ENCODE measurements around the gene GPC6. TPM values are rescaled to one million over a fixed set of nuclear protein-coding genes. Genes with fewer than 3 reads are reported as not detected.

The GPC6 gene
- total and polyA plus RNA-seq, 9 of the 15 experiments (the other 6 are each of a cell fraction or from before 2014, with no cell fraction given) = under 0.01 to 0.20 (median 0.01) TPM; not detected in 4

DNA sequence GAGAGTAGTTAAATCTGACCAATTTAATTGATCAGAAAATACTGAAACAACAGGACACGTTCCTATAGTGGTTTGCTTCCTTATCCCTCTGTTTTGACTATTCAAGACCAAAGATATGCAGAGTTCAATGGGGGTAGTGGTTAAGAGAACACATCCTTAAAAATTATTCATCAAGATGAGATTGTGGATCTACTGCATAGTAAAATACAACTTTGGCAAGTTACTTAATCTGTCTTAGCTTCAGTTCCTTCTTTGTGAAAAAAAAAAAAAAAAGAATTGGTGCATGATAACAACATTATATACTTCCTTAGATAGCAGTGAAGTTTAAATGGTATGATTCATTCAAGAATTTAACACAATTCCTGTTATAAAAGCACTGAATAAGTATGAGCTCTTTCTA, 700.8 kb downstream of the GPC6 start (continued):
- TF ChIP-seq, protein P1, sequence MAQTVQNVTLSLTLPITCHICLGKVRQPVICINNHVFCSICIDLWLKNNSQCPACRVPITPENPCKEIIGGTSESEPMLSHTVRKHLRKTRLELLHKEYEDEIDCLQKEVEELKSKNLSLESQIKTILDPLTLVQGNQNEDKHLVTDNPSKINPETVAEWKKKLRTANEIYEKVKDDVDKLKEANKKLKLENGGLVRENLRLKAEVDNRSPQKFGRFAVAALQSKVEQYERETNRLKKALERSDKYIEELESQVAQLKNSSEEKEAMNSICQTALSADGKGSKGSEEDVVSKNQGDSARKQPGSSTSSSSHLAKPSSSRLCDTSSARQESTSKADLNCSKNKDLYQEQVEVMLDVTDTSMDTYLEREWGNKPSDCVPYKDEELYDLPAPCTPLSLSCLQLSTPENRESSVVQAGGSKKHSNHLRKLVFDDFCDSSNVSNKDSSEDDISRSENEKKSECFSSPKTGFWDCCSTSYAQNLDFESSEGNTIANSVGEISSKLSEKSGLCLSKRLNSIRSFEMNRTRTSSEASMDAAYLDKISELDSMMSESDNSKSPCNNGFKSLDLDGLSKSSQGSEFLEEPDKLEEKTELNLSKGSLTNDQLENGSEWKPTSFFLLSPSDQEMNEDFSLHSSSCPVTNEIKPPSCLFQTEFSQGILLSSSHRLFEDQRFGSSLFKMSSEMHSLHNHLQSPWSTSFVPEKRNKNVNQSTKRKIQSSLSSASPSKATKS (CRISPR knock-in tag; IDR thresholded peaks at IDR 0.05) = no peak
- TF ChIP-seq HDAC3 (IDR thresholded peaks at IDR 0.05; ENCODE audit: borderline replicate concordance, partially characterized antibody) = no peak
- TF ChIP-seq NCOA2 (IDR thresholded peaks at IDR 0.05; ENCODE audit: partially characterized antibody in 2 of 2) = no peak
- no peak for TF ChIP-seq NBN (IDR thresholded peaks at IDR 0.05; ENCODE audit: low read depth)
- TF ChIP-seq, protein P2, sequence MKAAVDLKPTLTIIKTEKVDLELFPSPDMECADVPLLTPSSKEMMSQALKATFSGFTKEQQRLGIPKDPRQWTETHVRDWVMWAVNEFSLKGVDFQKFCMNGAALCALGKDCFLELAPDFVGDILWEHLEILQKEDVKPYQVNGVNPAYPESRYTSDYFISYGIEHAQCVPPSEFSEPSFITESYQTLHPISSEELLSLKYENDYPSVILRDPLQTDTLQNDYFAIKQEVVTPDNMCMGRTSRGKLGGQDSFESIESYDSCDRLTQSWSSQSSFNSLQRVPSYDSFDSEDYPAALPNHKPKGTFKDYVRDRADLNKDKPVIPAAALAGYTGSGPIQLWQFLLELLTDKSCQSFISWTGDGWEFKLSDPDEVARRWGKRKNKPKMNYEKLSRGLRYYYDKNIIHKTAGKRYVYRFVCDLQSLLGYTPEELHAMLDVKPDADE (conservative IDR thresholded peaks at IDR 0.05; ENCODE audit: control insufficient read depth, low read depth, low read length) = no peak
- no peak for TF ChIP-seq ZNF77 (CRISPR knock-in tag; IDR thresholded peaks at IDR 0.05)

DNA sequence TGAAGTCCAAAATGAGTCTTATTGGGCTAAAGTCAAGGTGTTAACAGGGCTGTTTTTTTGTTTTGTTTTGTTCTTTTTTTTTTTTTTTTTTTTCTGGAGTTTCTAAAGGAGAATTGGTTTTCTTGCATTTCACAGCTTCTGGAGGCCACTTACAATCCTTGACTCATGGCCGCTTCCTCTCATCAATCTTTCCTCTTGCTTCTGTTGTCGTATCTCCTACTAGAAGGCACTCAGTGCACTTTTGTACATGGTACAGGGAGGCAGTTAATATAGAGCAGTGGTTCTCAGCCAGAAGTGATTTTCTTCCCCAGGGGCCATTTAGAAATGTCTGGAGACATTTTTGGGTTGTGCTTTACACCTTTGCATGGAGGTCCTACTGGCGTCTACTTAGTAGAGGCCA, 706.3 kb downstream of the GPC6 start:
- in situ Hi-C loops (cut with MboI) = no loop called here
- DNase-seq (ENCODE audit: extremely low read depth in 1 of 4, low spot score in 3 of 4) (no peak), FAIRE-seq (no peak), ATAC-seq (no peak)
- Histone ChIP-seq H3K9ac (ENCODE audit: insufficient read depth in 1 of 2, low read depth in 2 of 2, low read length in 2 of 2) (no peak overlapping the region), H3K4me2 (ENCODE audit: insufficient read depth, low read length) (no peak overlapping the region), H3K79me2 (ENCODE audit: control insufficient read depth, insufficient read depth, low read length) (no peaks in the 10 kb centered on the region), H3K4me3 (no peak overlapping the region), H3K27ac (ENCODE audit: extremely low read depth, low read depth, low read length) (no peak overlapping the region), H3K4me1 (replicated peaks in 1 of 2; ENCODE audit: control insufficient read depth in 2 of 2, insufficient read depth in 2 of 2, low read length in 2 of 2) (no peaks in the 10 kb centered on the region), H3K27me3 (ENCODE audit: control insufficient read depth in 2 of 2, insufficient read depth in 2 of 2, low read length in 2 of 2) (no peaks in the 10 kb centered on the region), H3K9me3 (replicated peaks; ENCODE audit: control insufficient read depth, insufficient read depth, low read depth, low read length) (no peaks in the 10 kb centered on the region), H3K36me3 (ENCODE audit: control insufficient read depth, insufficient read depth, low read length) (no peaks in the 10 kb centered on the region), H2AFZ (ENCODE audit: low read depth, low read length) (no peak overlapping the region), H4K20me1 (replicated peaks; ENCODE audit: control insufficient read depth, insufficient read depth, low read length) (no peaks in the 10 kb centered on the region), H3K9me1 (ENCODE audit: control insufficient read depth, insufficient read depth, low read length) (no peaks in the 10 kb centered on the region)
- intact Hi-C loops (cut with micrococcal nuclease) = no loop called here
- ChIA-PET CTCF (ENCODE audit: low intra/inter-chr PET ratio) (no interaction called here), POLR2A (no interaction called here)
- no TSS peak for BruUV-seq (replicated peaks)
- WGBS (ENCODE audit: insufficient coverage, low coverage, missing lambda C conversion rate) = 7% methylated on average over 3 of the region's 3 CpGs
- TF ChIP-seq, protein P3, sequence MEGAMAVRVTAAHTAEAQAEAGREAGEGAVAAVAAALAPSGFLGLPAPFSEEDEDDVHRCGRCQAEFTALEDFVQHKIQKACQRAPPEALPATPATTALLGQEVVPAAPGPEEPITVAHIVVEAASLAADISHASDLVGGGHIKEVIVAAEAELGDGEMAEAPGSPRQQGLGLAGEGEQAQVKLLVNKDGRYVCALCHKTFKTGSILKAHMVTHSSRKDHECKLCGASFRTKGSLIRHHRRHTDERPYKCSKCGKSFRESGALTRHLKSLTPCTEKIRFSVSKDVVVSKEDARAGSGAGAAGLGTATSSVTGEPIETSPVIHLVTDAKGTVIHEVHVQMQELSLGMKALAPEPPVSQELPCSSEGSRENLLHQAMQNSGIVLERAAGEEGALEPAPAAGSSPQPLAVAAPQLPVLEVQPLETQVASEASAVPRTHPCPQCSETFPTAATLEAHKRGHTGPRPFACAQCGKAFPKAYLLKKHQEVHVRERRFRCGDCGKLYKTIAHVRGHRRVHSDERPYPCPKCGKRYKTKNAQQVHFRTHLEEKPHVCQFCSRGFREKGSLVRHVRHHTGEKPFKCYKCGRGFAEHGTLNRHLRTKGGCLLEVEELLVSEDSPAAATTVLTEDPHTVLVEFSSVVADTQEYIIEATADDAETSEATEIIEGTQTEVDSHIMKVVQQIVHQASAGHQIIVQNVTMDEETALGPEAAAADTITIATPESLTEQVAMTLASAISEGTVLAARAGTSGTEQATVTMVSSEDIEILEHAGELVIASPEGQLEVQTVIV (CRISPR knock-in tag; IDR thresholded peaks at IDR 0.05; ENCODE audit: borderline replicate concordance) = no peak
- TF ChIP-seq, protein P4, sequence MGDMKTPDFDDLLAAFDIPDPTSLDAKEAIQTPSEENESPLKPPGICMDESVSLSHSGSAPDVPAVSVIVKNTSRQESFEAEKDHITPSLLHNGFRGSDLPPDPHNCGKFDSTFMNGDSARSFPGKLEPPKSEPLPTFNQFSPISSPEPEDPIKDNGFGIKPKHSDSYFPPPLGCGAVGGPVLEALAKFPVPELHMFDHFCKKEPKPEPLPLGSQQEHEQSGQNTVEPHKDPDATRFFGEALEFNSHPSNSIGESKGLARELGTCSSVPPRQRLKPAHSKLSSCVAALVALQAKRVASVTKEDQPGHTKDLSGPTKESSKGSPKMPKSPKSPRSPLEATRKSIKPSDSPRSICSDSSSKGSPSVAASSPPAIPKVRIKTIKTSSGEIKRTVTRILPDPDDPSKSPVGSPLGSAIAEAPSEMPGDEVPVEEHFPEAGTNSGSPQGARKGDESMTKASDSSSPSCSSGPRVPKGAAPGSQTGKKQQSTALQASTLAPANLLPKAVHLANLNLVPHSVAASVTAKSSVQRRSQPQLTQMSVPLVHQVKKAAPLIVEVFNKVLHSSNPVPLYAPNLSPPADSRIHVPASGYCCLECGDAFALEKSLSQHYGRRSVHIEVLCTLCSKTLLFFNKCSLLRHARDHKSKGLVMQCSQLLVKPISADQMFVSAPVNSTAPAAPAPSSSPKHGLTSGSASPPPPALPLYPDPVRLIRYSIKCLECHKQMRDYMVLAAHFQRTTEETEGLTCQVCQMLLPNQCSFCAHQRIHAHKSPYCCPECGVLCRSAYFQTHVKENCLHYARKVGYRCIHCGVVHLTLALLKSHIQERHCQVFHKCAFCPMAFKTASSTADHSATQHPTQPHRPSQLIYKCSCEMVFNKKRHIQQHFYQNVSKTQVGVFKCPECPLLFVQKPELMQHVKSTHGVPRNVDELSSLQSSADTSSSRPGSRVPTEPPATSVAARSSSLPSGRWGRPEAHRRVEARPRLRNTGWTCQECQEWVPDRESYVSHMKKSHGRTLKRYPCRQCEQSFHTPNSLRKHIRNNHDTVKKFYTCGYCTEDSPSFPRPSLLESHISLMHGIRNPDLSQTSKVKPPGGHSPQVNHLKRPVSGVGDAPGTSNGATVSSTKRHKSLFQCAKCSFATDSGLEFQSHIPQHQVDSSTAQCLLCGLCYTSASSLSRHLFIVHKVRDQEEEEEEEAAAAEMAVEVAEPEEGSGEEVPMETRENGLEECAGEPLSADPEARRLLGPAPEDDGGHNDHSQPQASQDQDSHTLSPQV (IDR thresholded peaks at IDR 0.05) = no peak
- no peak for TF ChIP-seq ILF3 (IDR thresholded peaks at IDR 0.05; ENCODE audit: borderline replicate concordance)
